H1 (cell line): ENCODE results near the gene ATP13A2. TPM values are rescaled to one million over a fixed set of nuclear protein-coding genes. Genes with fewer than 3 reads are reported as not detected.

Source experiments
- KDM5A ChIP-seq: fragments of 200-600 bp; IDR thresholded peaks from 2 replicates; pipeline ENCODE4 v1.7.1; 2012; ENCODE audit warnings: mild to moderate bottlenecking, low read length, inconsistent platforms, mixed read lengths
- POU5F1 ChIP-seq: IDR thresholded peaks from 2 replicates; pipeline ENCODE4 v1.6.1; 2011; ENCODE audit warnings: low read depth, mild to moderate bottlenecking, low read length, moderate library complexity
- TCF12 ChIP-seq: IDR thresholded peaks from 2 replicates; pipeline ENCODE4 v1.6.1; 2011; ENCODE audit warnings: low read depth, mild to moderate bottlenecking, low read length
- USF2 ChIP-seq: IDR thresholded peaks from 2 replicates; pipeline ENCODE4 v1.6.1; 2011; ENCODE audit warnings: low read length, improper control_type of control experiment
- polyA plus RNA-seq, 7 experiments: library from polyadenylated mRNA; depleted of rRNA in 3 of 7; stranded (reverse) in 5 of 7; unstranded in 2 of 7; fragments of >200 nt in 5 of 7; fragments of 200-250 nt in 2 of 7; gene quantifications; 1 replicate in 5 of 7; 2 replicates in 1 of 7; 4 replicates in 1 of 7; pipeline versions ENCODE4 v1.2.1 to v1.2.3, GENCODE V29; 2011 to 2013; ENCODE audit warnings: missing spikeins in 2 of 7, mixed read lengths in 2 of 7
- total RNA-seq: library from RNA; stranded (reverse); fragmentation: NEBNext Ultra II Directional; extraction: Animal tissue kit (Norgen Biotek cat#: 25700); gene quantifications from 2 replicates; pipeline ENCODE4 v1.2.1, GENCODE V29; 2021

Gene ATP13A2
- total and polyA plus RNA-seq, 2 of the 8 experiments (the other 6 are each of a cell fraction or from before 2014, with no cell fraction given), result 82.1 to 83.6 TPM

DNA sequence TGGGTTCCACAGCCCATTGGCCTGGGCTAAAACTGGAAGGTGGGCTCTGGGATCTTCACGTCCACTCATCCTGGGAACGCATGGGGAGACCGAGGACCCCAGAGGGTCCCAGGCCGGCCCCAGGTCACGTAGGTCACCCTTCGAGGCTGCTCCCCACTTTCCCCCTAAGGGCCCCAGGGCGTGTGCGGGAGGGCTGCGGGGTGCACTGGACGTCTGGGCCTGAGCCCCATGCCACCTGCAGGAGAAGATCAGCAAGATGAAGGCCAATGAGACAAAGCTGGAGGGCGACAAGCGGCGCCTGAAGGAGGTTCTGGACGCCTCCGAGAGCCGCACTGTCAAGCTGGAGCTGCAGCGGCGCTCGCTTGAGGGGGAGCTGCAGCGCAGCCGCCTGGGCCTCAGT is 43.8 kb downstream of the ATP13A2 start (continued):
- TF ChIP-seq TCF12 (no peak), USF2 (no peak), KDM5A (no peak), POU5F1 (no peak)
